Rectal smooth muscle tissue (tissue), 1 donor: ENCODE results near the gene WDR54.

ENCODE experiments used
- H3K27ac ChIP-seq: one replicate; pipeline ENCODE4 v1.7.0; 2013; ENCODE audit warnings: low read depth, low read length, inconsistent platforms
- H3K27me3 ChIP-seq: one replicate; pipeline ENCODE4 v1.7.0; 2013; ENCODE audit warnings: low read length; ENCODE audit not compliant: control insufficient read depth, insufficient read depth
- H3K36me3 ChIP-seq: one replicate; pipeline ENCODE4 v1.7.0; 2013; ENCODE audit warnings: low read length; ENCODE audit not compliant: control insufficient read depth, insufficient read depth
- H3K4me1 ChIP-seq: one replicate; pipeline ENCODE4 v1.7.0; 2013; ENCODE audit warnings: low read length; ENCODE audit not compliant: control insufficient read depth, insufficient read depth
- H3K4me3 ChIP-seq: one replicate; pipeline ENCODE4 v1.7.0; 2013; ENCODE audit warnings: low read length
- H3K9ac ChIP-seq: one replicate; pipeline ENCODE4 v1.7.0; 2013; ENCODE audit warnings: low read length

WDR54 gene

GRCh38 chr2:74424139-74424992 lies 2.8 kb downstream of the WDR54 start:
- Histone ChIP-seq H3K27me3 (no peaks in the 10 kb centered on the region), H3K27ac (no peak overlapping the region), H3K4me1 (no peaks in the 10 kb centered on the region), H3K9ac (no peak overlapping the region), H3K36me3 (peaks cover 6% of the 10 kb centered on the region), H3K4me3 (no peak overlapping the region)

GRCh38 chr2:74424995-74425406 lies 3.5 kb downstream of the WDR54 start:
- H3K4me3 ChIP-seq, result no peak overlapping the region
- H3K9ac ChIP-seq, result no peak overlapping the region
- H3K27me3 ChIP-seq, result no peaks in the 10 kb centered on the region
- H3K4me1 ChIP-seq, result no peaks in the 10 kb centered on the region
- H3K36me3 ChIP-seq, result peaks cover 10% of the 10 kb centered on the region
- H3K27ac ChIP-seq, result no peak overlapping the region

- no peaks in the 10 kb centered on the region for H3K27me3 ChIP-seq
- H3K9ac ChIP-seq, result no peak overlapping the region
- no peak overlapping the region for H3K4me3 ChIP-seq
- peaks cover 15% of the 10 kb centered on the region for H3K36me3 ChIP-seq
- H3K4me1 ChIP-seq, result no peaks in the 10 kb centered on the region
- no peak overlapping the region for H3K27ac ChIP-seq
These were observed 4.0 kb downstream of the WDR54 start for GRCh38 chr2:74425523-74425922.

GRCh38 chr2:74426181-74426758 lies 4.7 kb downstream of the WDR54 start:
- Histone ChIP-seq H3K27me3 (no peaks in the 10 kb centered on the region), H3K27ac (no peak overlapping the region), H3K4me3 (no peak overlapping the region), H3K9ac (no peak overlapping the region), H3K4me1 (no peaks in the 10 kb centered on the region), H3K36me3 (peaks cover 15% of the 10 kb centered on the region)

GRCh38 chr2:74427551-74427950 lies 6.0 kb downstream of the WDR54 start:
- Histone ChIP-seq H3K4me3 (no peak overlapping the region), H3K27ac (no peak overlapping the region), H3K4me1 (no peaks in the 10 kb centered on the region), H3K9ac (no peak overlapping the region), H3K36me3 (peaks cover 21% of the 10 kb centered on the region), H3K27me3 (no peaks in the 10 kb centered on the region)

GRCh38 chr2:74428675-74429074 lies 7.1 kb downstream of the WDR54 start:
- H3K27me3 ChIP-seq, result no peaks in the 10 kb centered on the region
- H3K27ac ChIP-seq, result no peak overlapping the region
- H3K4me1 ChIP-seq, result no peaks in the 10 kb centered on the region
- H3K36me3 ChIP-seq, result peaks cover 21% of the 10 kb centered on the region
- no peak overlapping the region for H3K9ac ChIP-seq
- H3K4me3 ChIP-seq, result no peak overlapping the region

- no peak overlapping the region for H3K4me3 ChIP-seq
These were observed 8.2 kb downstream of the WDR54 start for GRCh38 chr2:74429487-74430451.

GRCh38 chr2:74430502-74430901 lies 9.0 kb downstream of the WDR54 start:
- Histone ChIP-seq H3K27ac (no peak overlapping the region), H3K9ac (no peak overlapping the region), H3K27me3 (no peaks in the 10 kb centered on the region), H3K36me3 (peaks cover 21% of the 10 kb centered on the region), H3K4me1 (no peaks in the 10 kb centered on the region), H3K4me3 (no peak overlapping the region)

More at GRCh38 chr2:74429487-74430451, 8.2 kb downstream of the WDR54 start:
- H3K27ac ChIP-seq, result no peak overlapping the region
- no peaks in the 10 kb centered on the region for H3K27me3 ChIP-seq
- H3K4me1 ChIP-seq, result no peaks in the 10 kb centered on the region
- peaks cover 21% of the 10 kb centered on the region for H3K36me3 ChIP-seq
- no peak overlapping the region for H3K9ac ChIP-seq

GRCh38 chr2:74436111-74436805 lies 14.7 kb downstream of the WDR54 start:
- Histone ChIP-seq H3K36me3 (peaks cover 6% of the 10 kb centered on the region), H3K27ac (no peak overlapping the region), H3K27me3 (no peaks in the 10 kb centered on the region), H3K9ac (no peak overlapping the region), H3K4me3 (no peak overlapping the region), H3K4me1 (peaks cover 16% of the 10 kb centered on the region)

GRCh38 chr2:74436848-74437695 lies 15.5 kb downstream of the WDR54 start:
- no peaks in the 10 kb centered on the region for H3K27me3 ChIP-seq
- H3K4me1 ChIP-seq, result peaks cover 18% of the 10 kb centered on the region
- H3K36me3 ChIP-seq, result peaks cover 4% of the 10 kb centered on the region
- no peak overlapping the region for H3K9ac ChIP-seq
- H3K4me3 ChIP-seq, result no peak overlapping the region
- H3K27ac ChIP-seq, result no peak overlapping the region

- Histone ChIP-seq H3K9ac (no peak overlapping the region), H3K27me3 (no peaks in the 10 kb centered on the region), H3K36me3 (no peaks in the 10 kb centered on the region), H3K4me3 (no peak overlapping the region), H3K4me1 (peaks cover 18% of the 10 kb centered on the region), H3K27ac (no peak overlapping the region)
These were observed 16.7 kb downstream of the WDR54 start for GRCh38 chr2:74438248-74438647.
